ENCODE measurements around the gene CHRFAM7A.
"Not testable (repeated sequence)": the region's sequence is repeated elsewhere in the genome, so short reads cannot be mapped to it uniquely, and the experiment has no call there.

DNA sequence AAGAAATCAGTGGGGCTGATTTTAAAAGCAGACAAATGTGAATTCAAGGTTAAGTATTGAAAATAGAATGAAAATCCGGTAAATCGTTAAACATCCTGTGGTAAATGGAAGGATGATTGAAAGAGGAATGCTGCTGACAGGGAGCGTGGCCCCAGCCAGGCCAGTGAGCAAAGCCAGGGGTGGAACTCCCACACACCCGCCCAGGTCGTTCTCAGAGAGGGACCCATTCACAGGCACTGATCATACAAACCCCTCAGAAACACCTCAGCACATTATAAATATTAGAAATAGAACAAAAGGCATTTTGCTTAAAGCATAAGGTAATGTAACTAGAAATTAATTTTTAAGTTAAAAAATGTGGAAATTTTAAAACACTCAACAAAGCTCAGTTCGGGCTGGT is 38.3 kb downstream of the CHRFAM7A start:
- TF ChIP-seq, protein P1, sequence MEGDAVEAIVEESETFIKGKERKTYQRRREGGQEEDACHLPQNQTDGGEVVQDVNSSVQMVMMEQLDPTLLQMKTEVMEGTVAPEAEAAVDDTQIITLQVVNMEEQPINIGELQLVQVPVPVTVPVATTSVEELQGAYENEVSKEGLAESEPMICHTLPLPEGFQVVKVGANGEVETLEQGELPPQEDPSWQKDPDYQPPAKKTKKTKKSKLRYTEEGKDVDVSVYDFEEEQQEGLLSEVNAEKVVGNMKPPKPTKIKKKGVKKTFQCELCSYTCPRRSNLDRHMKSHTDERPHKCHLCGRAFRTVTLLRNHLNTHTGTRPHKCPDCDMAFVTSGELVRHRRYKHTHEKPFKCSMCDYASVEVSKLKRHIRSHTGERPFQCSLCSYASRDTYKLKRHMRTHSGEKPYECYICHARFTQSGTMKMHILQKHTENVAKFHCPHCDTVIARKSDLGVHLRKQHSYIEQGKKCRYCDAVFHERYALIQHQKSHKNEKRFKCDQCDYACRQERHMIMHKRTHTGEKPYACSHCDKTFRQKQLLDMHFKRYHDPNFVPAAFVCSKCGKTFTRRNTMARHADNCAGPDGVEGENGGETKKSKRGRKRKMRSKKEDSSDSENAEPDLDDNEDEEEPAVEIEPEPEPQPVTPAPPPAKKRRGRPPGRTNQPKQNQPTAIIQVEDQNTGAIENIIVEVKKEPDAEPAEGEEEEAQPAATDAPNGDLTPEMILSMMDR (IDR thresholded peaks at IDR 0.05): not testable (repeated sequence)
- not testable (repeated sequence) for TF ChIP-seq POLR2AphosphoS5, POLR2A (IDR thresholded peaks at IDR 0.05)
